ENCODE results near the gene ETFBKMT. TPM values are rescaled to one million over a fixed set of nuclear protein-coding genes. Genes with fewer than 3 reads are reported as not detected.

Gene ETFBKMT
- total and polyA plus RNA-seq, 8 donors = 3.4 to 4.8 (median 3.8) TPM

GRCh38 chr12:31631023-31631724, 28.3 kb upstream of the ETFBKMT start:
- H3K27ac ChIP-seq = no peak overlapping the region
- no peak for ATAC-seq

GRCh38 chr12:31631809-31632208, 27.7 kb upstream of the ETFBKMT start:
- DNase-seq = no peak
- ATAC-seq = no peak
- no peaks in the 10 kb centered on the region for H3K36me3 ChIP-seq
- H3K27me3 ChIP-seq = no peaks in the 10 kb centered on the region
- H3K27ac ChIP-seq = no peak overlapping the region
- TF ChIP-seq CTCF (IDR thresholded peaks at IDR 0.05) = no peak
- H3K9me3 ChIP-seq = no peaks in the 10 kb centered on the region
- peaks cover 0 to 6% of the 10 kb centered on the region in 2 donors for H3K4me1 ChIP-seq
- intact Hi-C loops (cut with DNase I) = no loop called here
- no peak overlapping the region for H3K4me3 ChIP-seq

More at GRCh38 chr12:31631023-31631724, 28.3 kb upstream of the ETFBKMT start:
- intact Hi-C loops (cut with DNase I) = no loop called here
- TF ChIP-seq CTCF (IDR thresholded peaks at IDR 0.05) = no peak
- DNase-seq = no peak
- Histone ChIP-seq H3K36me3 (no peaks in the 10 kb centered on the region), H3K9me3 (no peaks in the 10 kb centered on the region), H3K4me3 (no peak overlapping the region), H3K4me1 (no peaks in the 10 kb centered on the region), H3K27me3 (no peaks in the 10 kb centered on the region)

GRCh38 chr12:31633464-31633863, 26.0 kb upstream of the ETFBKMT start:
- H3K4me3 ChIP-seq = no peak overlapping the region
- intact Hi-C loops (cut with DNase I) = no loop called here

GRCh38 chr12:31634620-31635019, 24.9 kb upstream of the ETFBKMT start:
- TF ChIP-seq CTCF (IDR thresholded peaks at IDR 0.05) = no peak
- Histone ChIP-seq H3K4me3 (no peak overlapping the region), H3K27me3 (no peaks in the 10 kb centered on the region), H3K27ac (no peak overlapping the region), H3K4me1 (peaks cover 0 to 10% of the 10 kb centered on the region in 2 donors), H3K36me3 (no peaks in the 10 kb centered on the region), H3K9me3 (no peaks in the 10 kb centered on the region)
- no peak for DNase-seq
- intact Hi-C loops (cut with DNase I) = loop anchor here in 1 of 2 donors (5.0 kb wide), 1 partner anchor 227 kb away; no protein-coding TSS in a partner anchor
- ATAC-seq = no peak

More at GRCh38 chr12:31633464-31633863, 26.0 kb upstream of the ETFBKMT start:
- H3K36me3 ChIP-seq = no peaks in the 10 kb centered on the region
- no peaks in the 10 kb centered on the region for H3K9me3 ChIP-seq
- DNase-seq = no peak
- H3K27me3 ChIP-seq = no peaks in the 10 kb centered on the region
- H3K27ac ChIP-seq = no peak overlapping the region
- no peak for ATAC-seq
- no peak for TF ChIP-seq CTCF (IDR thresholded peaks at IDR 0.05)
- H3K4me1 ChIP-seq = peaks cover 0 to 10% of the 10 kb centered on the region in 2 donors

DNA sequence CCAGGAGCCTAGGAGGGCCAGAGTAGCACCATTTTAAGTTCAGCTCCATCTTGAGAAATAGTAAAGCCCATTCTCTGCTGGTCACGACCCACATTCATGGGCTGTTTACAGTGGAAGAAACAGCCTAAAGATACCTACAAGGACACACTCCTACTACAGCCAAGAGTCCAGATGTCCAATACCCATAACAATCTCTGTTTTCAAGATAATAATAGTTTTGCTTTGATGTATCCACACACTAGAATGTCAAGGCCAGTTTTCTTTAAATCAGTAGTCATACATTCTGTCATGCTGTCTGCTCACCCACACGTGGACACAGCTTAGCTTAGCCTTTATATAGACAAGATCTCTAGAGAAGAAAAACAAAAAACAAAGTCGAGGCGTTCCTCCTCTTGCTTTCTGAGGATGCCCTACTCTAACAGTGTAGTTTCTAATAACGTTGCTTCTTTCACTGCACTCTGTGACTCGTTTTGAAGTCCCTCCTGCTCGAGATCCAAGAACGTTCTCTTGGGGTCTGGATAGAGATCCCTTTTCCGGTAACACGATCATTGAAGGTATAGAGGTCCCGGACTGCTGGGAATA, 17.9 kb upstream of the ETFBKMT start:
- H3K27me3 ChIP-seq = no peaks in the 10 kb centered on the region
- no peak overlapping the region for H3K27ac ChIP-seq
- peaks cover 0 to 6% of the 10 kb centered on the region in 2 donors for H3K4me1 ChIP-seq
- no peaks in the 10 kb centered on the region for H3K36me3 ChIP-seq
- no peak for TF ChIP-seq CTCF (IDR thresholded peaks at IDR 0.05)
- H3K9me3 ChIP-seq = no peaks in the 10 kb centered on the region
- DNase-seq = no peak
- intact Hi-C loops (cut with DNase I) = no loop called here
- no peak overlapping the region for H3K4me3 ChIP-seq
- ATAC-seq = no peak
